ENCODE results near the gene GALK2.
A peak's percentile ranks its signal among the peaks of the same experiment; 100 is the strongest.

GALK2 gene

DNA sequence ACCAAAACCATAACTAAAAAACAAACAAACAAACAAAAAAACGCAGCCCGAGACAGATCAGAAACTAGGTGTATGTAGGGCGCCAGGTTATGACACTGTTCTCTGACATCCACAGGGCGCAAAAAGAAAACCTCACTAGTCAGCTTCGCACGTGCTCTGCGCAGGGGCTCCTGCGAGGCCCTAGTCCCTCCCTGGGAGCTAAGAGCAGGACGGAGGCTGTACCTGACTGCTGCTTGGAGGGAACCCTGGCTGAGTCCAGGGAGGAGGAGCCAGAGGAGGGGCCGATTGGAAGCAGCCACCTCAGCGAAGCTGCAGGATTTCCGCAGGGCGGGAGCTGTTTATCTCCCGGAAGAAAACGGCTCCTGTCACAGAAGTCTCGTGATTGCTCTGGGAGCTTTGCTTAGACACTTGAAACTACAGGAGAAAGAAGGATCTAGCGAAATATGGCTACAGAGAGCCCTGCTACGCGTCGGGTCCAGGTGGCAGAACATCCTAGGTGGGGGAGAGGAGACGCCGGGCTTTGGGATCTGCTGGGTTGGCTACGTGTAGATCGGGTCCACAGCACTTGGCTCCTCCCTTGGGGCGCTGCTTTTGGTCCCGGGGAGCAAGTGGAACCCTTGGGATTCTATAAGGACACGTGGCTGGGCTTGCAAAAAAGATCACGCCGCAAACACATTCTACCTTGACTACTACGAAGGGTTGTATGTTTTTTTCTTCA, at the start of gene GALK2:
Gene GALK2, plus strand, starts transcription at position 368 of the 718 bp plus-strand sequence. Its CDS starts 76 bp downstream, at position 444.
- DNase-seq (ENCODE audit: low spot score) = peak; percentile 90

DNA sequence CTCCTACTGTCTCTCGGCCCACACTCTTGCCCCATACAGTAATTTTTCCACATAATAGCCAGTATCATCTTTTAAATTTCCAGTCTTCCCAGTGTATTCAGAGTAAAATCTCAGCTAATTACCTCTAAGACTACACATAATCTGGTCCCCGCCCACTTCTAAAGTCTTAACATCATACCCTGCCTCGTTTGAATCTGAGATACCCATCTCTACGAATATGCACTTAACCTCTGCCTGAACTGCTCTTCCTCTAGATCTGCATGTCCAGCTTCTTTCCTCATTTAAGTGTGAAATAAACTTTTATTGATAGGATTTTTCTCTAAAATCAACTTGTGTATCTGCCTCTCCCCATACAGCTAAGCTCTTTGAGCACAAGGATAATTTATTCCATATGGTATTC, 49.2 kb upstream of the GALK2 start:
- no peak for DNase-seq (ENCODE audit: low spot score)

DNA sequence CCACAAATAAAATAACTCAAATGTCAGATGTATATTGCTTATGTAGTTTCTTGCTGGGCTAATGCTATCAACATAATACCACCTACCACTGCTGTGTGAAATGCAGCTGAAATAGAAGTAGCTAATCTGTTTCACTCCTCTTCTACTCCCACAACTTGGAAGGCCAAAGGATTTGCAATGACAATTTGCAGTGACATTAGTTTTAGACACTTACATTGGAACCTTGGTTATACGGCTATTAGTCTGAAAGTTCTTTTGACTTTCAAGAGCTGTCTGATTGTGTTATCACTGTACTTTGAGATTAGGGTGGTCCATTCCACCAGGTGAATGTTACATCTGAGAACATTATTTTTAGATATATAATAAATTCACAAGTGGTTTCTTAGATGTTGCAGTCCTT, 48.1 kb upstream of the GALK2 start:
- DNase-seq (ENCODE audit: low spot score) = no peak

DNA sequence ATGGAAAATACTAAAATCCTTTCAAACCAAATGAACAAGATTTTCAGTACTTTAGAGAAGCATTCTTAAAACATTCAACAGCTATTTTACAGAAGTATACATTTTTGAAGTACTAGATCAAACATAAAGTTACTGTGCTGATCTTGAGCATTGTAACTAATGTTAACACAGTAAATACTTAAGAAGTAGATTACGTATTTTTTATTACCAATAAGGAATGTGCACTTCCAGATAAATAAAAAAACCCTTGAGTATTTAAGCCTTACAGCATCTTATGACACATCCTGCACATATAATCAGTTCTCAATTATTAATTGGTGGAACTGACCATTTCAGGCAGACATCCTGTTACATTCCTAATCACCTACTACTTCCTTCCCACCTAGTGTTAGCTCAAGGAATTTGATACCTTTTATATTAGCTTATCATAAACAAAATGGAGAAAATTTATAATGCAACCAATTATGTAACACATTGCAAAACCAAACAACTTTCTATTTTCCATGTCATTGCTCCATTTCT, 47.4 kb upstream of the GALK2 start:
- DNase-seq (ENCODE audit: low spot score) = no peak

DNA sequence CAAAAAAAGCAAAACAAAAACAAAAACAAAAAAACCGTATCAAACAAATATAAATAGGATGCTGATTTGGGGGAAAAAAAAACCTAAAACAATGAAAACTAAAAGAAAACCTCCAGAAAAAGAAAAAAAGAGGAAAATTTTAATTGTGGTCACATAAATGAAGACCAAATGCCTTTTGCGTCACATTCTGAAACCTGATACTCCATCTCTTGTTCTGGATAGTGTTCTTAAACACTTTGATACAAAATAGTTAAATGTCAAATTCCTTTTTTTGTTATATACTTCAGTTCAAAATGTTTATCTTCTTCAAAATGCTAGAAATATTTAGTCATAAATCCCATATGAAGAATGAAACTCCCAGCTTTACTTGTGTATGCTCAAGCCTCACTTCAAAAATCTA, 45.7 kb upstream of the GALK2 start:
- no peak for DNase-seq (ENCODE audit: low spot score)

DNA sequence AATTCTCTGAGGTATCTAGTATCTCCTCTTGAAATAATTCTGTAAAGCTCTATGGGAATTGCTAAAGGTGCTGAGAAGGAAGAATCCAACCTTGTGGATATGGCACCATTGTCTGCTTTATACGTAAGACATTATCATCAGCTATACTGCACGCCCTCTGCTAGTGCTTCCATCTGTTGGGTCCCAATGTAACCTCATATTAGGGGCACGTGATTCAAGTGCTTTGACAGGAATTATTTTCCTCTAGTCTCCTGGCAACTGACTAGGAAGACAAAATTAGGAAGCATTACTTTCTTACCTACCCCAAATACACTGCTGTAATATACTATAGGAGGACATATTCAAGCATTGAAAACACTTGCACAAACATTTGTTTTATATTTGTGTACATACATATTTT, 38.6 kb upstream of the GALK2 start:
- no peak for DNase-seq (ENCODE audit: low spot score)

DNA sequence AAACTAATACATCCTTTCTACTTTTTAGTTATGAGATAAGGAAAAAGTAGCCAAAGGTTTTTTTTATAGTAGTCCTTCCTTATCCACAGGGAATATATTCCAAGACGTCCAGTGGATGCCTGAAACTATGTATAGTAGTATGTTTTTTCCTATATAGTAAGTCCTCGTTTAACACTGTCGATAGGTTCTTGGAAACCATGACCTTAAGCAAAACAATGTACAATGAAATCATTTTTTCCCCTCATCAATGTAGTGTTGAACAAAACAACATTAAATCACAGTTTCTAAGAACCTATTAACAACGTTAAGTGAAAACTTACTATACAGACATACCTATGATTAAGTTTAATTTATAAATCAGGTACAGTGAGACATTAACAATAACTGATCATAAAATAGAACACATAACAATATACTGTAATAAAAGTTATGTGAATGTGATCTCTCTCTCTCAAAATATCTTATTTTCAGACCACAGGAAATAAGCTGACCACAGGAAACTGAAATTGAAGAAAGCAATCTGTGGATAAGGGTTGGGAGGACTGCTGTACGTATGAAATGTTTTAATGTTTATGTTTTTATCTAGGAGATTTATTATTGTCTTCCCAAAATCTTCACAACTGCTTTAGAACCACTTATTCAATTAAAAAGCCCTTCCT, 35.2 kb upstream of the GALK2 start:
- DNase-seq (ENCODE audit: low spot score) = no peak

DNA sequence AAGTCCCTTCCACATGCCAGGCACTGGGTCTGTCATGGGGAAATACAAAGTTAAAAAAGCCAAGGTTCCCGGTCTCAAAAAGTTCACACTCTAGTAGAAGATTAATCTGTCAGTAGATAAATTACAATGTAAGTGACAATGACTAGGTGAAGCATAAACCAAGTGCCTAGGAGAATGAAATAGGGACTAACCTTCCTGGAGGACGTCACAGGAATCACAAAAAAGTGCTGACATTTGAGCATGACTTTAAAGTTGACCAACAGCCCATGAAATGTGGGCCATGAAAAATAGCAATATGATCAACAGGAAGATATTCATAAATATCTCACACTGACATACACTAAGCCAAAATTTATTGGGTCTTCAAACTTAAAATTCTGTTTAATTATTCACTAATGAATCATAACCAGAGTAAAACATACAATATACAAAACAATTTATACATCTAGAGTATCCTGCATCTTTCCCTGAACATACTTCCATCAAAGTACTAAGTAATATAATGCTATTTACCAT, 34.6 kb upstream of the GALK2 start:
- DNase-seq (ENCODE audit: low spot score) = no peak

DNA sequence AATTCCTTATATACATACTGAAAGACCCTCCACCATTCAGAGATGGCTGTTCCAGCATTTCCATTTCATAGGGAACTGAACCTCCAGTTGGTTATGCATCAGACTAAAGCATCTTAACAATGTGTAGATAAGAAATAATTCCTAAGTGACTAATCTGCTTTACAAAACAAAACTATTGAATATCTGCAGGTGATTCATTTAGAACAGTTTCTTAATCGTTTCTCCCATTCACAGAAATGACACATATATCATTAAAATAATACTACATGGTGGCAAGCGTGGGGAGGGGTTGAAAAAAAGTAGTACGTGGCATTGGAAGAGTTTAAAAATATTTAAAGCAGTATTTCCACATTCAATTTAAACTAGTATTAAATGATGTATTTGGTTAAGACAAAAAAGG, 34.1 kb upstream of the GALK2 start:
- DNase-seq (ENCODE audit: low spot score) = no peak

DNA sequence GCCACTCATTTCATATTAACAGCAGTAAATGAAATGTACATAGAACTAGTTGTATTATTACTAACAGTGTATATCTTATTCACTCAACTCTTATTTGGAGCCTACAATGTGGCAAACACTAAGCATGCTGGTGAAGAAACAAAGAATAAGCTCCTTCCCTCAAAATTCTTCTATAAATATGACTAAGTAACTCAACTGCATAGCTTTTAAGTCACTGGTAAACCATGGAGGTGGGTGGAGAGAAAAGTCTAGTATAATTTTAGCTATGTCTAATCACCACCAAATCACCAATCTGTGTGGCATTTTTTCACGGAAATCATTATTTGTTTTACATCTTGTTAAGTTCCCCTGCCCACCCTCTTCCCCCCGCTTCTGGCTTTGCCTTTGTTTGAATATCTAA, 32.2 kb upstream of the GALK2 start:
- no peak for DNase-seq (ENCODE audit: low spot score)

DNA sequence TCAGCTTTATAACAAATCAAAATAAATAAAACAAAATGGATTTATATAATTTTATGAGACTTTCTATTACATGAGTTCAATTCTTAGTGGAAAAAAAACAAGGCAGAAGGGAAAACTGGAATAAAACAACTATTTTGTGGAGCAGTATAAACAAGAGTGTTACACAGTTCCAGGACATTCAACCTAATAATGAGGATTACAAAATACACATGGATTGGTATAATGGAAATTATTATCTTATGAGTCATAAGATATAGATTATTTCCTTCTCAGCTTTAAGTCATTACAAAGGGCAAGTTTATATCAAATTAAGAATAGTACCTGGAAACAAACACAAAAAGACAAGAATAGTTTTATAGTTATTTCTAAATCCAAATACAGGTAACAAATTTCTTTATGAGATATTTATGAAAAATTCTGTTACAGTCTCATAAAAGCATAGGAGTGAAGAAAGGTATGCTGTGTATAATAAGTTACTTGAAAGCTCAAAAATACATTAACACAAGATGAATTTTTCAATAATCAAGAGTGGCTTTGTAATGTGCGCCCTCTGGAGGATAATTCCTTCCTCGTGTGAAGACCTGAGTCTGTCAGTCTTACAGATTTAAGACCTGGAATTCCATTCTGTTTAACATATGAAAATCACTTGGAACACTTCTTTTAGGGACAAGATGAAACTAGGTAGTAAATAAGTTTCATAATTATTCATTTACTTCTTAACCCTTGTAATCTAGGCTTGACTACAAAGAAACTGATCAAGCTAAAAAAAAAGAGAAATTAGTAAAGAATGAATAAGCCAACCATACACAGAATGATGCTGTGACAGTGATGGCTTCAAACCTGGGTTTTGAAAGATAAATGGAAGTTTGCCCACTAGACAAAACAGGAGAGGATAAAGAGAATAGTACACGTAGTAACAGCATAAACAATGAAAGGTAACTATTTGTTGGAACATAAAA, 24.1 kb upstream of the GALK2 start:
- peak; percentile 28 for DNase-seq (ENCODE audit: low spot score)

DNA sequence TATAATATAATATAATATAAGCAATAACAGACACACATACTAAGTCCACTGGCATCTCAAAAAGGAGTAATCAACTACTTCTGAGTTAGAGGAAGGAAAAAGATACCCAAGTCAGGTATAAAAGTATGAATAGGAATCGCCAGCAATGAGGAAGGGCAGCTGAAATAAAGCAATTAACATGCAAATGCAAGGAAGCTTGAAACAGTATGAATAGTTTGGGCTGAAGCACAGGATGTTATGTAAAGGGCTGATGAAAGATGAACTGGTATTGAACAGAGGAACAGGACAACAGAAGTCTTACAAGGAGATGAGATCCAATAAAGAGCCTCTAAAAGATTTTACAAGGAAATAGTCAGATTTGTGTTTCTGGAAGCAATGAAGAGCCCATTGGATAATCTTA, 21.7 kb upstream of the GALK2 start:
- DNase-seq (ENCODE audit: low spot score) = no peak

DNA sequence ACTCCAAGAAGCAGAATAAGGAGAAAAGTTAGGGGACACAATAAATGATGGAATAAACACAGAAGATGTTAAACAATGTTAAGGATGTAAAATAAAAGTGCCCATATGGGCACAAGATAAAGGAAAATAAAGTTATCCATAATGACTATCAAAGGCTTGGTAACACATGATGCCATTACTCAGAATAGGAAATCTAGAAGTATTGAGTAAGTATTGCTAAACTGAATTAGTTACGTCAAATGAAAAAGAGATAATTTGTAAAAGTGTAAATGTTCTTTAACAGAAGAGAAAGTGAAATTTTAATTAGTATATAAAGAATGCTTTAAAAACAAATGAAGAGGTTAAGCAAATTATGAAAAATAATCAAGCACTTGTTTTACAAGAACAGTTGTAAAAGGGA, 21.3 kb upstream of the GALK2 start:
- no peak for DNase-seq (ENCODE audit: low spot score)

DNA sequence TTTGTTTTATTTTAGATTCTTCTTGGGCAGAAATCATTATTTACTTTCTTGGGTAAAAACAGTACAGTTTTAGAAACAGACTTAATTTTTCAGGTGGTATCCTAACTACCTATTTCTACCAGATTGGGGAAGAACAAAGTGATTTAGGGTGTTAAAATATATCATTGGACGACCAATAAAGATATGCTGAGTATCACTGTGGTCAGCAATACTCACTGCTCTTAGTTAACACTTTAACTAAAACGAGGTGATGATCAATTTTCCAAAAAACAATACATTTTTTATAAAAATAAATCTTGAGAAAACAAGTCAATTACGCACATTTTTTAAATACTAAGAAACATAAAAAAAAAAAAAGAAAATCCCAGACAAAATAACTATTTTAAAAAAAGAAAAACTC, 18.2 kb upstream of the GALK2 start:
- no peak for DNase-seq (ENCODE audit: low spot score)

DNA sequence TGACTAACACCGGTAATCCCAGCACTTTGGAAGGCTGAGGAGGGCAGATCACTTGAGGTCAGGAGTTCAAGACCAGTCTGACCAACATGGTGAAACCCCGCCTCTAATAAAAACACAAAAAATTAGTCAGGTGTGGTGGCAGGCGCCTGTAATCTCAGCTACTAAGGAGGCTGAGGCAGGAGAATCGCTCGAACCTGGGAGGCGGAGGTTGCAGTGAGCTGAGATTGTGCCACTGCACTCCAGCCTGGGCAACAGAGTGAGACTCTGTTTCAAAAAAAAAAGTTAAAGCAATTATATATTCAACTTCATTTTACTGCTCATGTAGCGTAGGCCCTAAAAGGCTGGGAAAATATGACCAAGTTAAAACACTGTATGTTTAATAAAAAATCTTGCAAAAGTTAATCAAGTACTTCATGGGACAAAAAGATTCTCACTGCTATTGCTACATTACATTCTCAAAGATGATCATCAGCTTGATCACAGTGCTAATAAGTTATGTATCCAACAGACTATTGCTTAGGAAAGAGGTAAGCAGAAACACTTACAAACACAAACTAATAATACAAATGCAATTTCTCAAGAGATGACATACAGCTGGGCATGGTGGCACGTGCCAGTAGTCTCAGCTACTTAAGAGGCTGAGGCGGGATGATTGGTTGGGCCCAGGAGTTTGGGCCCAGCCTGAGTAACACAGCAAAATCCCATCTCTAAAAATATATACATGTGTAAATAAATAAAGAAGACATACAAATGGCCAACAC, 17.3 kb upstream of the GALK2 start:
- DNase-seq (ENCODE audit: low spot score) = no peak

DNA sequence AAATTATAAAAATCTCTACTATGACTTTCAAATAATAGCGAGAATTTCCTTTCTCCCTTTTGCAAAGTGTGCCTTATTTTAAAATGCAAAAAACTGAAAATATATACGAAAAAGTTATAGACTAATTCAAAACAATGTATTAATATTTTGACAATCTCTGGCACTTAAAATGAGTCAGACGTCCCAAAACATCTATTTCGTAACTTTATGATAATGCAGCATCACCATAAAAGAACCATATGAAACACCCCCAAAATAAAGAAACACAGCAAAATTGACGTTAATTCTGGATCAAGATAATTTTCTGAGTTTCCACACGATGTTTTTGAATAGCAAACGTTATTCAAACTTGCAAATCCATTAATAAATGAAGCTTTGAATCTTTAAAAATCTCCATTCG, 15.7 kb upstream of the GALK2 start:
- DNase-seq (ENCODE audit: low spot score) = no peak

DNA sequence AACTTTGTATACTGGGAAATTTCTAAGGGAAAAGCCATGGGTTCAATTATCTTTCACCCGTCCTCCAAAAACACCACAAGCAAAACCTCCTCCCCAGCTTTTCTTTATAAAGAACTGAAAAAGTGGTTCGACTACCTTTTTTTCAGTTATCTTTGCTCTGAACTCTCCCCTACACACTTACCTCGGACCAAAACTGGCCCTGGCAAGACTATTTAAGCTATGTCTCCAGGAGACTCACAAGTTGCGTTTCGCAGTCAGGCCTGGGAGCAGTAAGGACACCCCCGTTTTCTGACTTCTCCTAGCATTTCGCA, 15.3 kb upstream of the GALK2 start:
- no peak for DNase-seq (ENCODE audit: low spot score)

DNA sequence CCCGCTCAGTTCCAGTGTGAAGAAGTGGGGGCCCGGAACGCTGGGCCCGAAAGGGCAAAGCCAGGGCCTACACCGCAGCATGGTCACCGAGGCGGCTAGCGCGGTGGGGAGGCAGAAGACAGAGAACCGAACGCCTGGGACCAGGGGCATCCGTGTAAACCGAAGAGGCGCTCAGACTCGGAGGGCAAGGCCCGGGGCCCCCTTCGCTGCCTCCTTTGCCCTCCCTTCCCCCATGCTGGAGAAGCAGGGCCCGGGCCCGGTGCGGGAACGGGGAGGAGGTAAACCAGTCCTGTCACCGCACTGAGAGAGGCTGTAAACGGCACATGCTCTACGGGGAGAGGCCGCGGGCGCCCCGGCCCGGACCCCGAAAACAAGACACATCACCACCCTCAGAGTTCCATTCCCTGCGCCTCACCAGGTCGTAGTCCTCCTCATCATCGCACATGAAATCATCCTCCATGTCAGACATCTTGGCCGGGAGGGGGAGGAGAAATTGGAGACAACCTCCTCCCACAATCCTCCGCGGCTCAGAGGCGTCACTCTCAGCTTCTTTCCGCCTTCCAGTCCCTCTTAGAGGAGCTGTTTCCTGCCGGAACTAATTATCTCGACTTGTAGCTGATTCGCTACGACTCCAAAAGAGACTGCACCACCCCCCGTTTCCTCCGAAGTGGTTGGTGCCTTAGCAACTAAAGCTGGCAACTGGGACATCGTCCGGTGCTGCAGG, 14.8 kb upstream of the GALK2 start, which contains the start of gene COPS2:
Gene COPS2, minus strand, starts transcription at position 490 of the 724 bp plus-strand sequence. Its CDS starts 21 bp downstream, at position 469.
- DNase-seq (ENCODE audit: low spot score) = peak; percentile 96

DNA sequence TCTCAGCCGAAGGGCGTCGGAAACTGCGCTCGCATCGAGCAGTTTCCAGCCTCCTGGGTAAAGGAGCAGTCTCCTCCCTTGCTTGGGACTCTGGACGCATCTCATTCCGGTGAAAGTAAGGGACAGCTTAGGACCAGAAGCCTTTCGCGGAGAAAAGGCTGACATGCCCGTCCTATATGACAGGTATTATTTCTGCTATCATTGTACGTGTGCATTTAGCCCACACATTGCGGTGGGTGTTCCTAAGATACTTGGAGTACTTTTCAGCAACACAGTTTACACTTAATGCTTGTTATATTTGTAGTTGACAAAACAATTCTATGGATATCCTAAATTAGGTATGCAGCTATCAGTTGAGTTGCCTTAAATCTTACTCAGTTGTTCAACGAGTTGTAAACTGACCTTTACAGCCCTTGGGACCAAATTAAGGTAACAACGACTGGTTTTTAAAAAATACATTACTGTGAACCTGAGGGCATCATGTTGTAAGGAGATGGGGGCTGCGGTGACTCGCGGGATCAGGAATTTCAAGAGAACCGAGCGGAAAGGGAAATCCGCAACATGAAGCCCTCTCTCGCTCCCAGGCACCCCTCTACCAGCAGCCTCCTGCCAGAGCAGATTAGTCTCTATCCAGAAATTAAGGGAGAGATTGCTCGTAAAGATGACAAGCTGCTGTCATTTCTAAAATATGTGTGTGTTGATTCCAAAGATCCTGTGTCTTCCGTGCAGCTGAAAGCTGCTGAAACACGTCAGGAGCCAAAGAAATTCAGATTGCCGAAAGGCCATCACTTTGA, 14.0 kb upstream of the GALK2 start:
- no peak for DNase-seq (ENCODE audit: low spot score)

DNA sequence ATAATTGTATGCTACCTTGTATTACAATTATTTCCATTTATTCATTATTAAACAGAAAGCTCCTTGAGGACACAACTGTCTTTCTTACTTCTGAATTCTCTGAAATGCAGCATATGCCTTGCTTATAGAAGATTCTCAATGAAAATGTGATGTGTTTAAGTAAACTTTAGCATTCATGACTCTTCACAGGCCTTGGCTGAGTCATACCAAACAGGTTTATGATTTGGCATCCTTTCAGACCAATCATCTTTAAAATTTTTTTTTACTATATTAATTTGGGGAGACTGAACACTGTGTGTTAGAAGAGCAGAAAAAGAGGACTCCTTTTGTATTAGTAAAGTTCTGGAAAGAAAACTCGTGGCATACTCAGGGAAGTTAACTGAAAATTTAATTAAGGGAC, 6.4 kb upstream of the GALK2 start:
- no peak for DNase-seq (ENCODE audit: low spot score)
